ENCODE data around the gene ITGB6. TPM values are rescaled to one million over a fixed set of nuclear protein-coding genes. Genes with fewer than 3 reads are reported as not detected.

Gene ITGB6
- total RNA-seq, result 10 to 100 TPM; 11.1 to 17.2 (median 13.4) TPM

DNA sequence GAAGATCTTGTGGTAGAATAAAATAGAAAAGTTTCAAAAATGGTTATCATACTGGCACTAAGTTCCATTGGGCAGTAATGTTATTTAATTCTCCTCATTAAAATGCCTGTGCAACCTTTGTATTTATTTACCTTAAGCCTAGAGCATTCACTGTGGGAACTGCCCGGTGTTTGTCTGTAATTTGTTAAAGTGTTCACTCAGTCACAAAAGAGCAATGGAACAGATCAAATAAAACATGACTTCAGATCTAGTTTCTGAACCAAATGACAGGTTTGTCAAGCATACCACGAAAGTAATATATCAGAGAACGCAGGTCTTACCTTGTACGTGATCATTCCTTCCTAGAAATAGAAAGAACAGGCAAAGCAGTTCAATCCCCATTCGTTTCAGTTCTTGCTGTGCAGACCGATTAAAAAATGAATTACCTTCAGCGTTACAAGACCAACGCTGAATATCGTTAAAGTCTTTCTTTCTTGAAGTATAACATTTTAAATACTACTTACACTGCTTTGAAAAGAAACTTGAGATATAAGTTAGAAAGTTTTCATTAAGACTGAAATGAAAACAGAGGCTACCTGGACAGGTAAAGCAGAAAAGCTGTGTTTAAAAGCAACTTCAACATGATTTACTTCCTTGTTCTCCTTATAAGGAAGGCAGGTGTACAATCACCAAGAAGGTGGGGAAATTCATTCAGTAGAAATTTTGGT, at the start of gene ITGB6:
ITGB6 (minus strand) TSS at position 590 of the 707 bp plus-strand sequence; CDS start at position 381, 209 bp downstream.
- Histone ChIP-seq H3K9me3 (no peaks in the 10 kb centered on the region), H3K36me3 (no peaks in the 10 kb centered on the region), H3K4me3 (replicated peaks in 1 of 3) (peak within 1 kb of the TSS in 2 of 3 donors; percentile 25 to 52), H3K27me3 (no peaks in the 10 kb centered on the region), H3K27ac (peak within 1 kb of the TSS; percentile 37 to 70 (median 65)), H3K4me1 (peaks cover 5 to 7% of the 10 kb centered on the region in 2 donors)
- DNase-seq, result no peak
- intact Hi-C loops (cut with DNase I), result no loop called here
- TF ChIP-seq CTCF (IDR thresholded peaks at IDR 0.05), result no peak
- peak in 1 of 2 donors; percentile 61 for TF ChIP-seq POLR2A (IDR thresholded peaks at IDR 0.05)
- WGBS, 2 donors, result 32 to 36% methylated on average over 9 of the region's 9 CpGs

DNA sequence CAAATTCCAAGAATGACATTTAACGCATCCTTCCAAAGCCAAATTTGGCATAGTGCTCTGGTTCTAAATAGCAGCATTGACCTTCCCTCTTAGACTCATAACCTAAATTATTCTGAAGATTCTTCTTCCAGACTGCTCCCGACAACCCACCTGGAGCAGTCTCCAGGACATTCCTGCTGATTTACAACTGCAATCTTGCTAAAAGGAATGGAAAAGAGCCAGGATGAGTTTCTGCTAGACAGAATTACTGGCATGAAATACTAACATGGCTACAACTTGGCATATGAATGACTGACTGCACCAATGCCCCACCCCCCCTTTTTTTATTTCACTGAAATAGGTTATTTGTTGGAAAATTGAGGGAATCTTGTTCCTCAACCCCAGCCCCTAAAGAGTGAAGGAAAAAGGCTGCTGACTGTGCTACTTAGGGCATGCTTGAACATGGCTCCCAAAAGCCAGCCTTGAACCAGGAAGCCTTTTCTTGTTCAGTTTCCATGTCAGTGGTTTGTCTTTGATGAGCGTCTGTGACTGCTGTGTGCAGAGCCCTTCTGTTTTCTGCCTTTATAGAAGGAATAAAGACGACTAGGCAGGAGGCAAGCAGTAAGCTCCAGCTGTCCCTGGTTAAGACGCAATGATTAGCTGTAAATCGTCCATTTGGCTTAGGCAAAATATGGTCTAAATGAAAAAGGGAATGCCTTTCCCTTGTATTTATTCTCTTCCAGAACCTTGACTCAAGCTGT, 47.4 kb upstream of the ITGB6 start:
- 85 to 95% methylated on average over 6 of the region's 6 CpGs for WGBS, 2 donors
- intact Hi-C loops (cut with DNase I), result no loop called here

GRCh38 chr2:160246356-160246755, 46.3 kb upstream of the ITGB6 start:
- Histone ChIP-seq H3K4me3 (replicated peaks in 1 of 3) (no peak overlapping the region), H3K9me3 (no peaks in the 10 kb centered on the region), H3K27ac (peak overlapping the region in 2 of 3 donors; percentile 12 to 50), H3K4me1 (peaks cover 23 to 37% of the 10 kb centered on the region in 2 donors), H3K27me3 (no peaks in the 10 kb centered on the region), H3K36me3 (no peaks in the 10 kb centered on the region)
- TF ChIP-seq POLR2A (IDR thresholded peaks at IDR 0.05), result no peak
- TF ChIP-seq CTCF (IDR thresholded peaks at IDR 0.05), result no peak
- intact Hi-C loops (cut with DNase I), result no loop called here
- WGBS, 2 donors, result 94 to 97% methylated on average over 2 of the region's 2 CpGs
- DNase-seq, result no peak

More for the DNA sequence above, 47.4 kb upstream of the ITGB6 start:
- no peaks in the 10 kb centered on the region for H3K36me3 ChIP-seq
- no peaks in the 10 kb centered on the region for H3K9me3 ChIP-seq
- no peak for DNase-seq
- no peak overlapping the region for H3K27ac ChIP-seq
- H3K4me1 ChIP-seq, result peaks cover 26 to 38% of the 10 kb centered on the region in 2 donors
- no peaks in the 10 kb centered on the region for H3K27me3 ChIP-seq
- no peak overlapping the region for H3K4me3 ChIP-seq (replicated peaks in 1 of 3)
- no peak for TF ChIP-seq CTCF (IDR thresholded peaks at IDR 0.05)
- no peak for TF ChIP-seq POLR2A (IDR thresholded peaks at IDR 0.05)

DNA sequence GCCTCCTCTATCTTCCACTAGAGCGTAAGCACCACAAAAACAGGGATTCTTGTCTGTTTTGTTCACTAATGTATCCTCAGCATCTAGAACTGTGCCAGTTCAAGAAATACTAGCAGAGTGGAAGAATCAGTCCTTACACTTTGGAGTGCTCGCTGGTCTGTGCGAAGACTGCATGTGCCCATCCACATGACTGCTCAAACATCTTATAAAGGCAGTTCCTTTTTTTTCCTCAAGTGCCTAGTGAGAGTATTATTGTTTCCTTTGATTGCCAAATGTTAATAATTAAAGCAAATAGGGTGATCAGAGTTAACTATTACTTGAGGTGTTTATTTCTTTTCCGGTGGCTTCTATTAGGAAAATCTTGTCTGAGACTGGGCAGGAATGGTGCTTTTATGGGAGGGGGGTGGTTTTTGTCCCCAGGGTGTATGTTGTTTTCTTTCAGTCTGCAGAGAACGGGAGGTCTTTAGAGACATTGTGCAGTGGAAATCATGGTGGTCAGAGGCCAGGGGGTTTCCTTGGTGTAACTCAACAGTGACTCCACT, 45.6 kb upstream of the ITGB6 start:
- WGBS, 2 donors, result 59 to 66% methylated on average over 5 of the region's 5 CpGs
- no peaks in the 10 kb centered on the region for H3K9me3 ChIP-seq
- no peaks in the 10 kb centered on the region for H3K27me3 ChIP-seq
- H3K4me3 ChIP-seq (replicated peaks in 1 of 3), result no peak overlapping the region
- peak overlapping the region in 2 of 3 donors; percentile 31 to 50 for H3K27ac ChIP-seq
- intact Hi-C loops (cut with DNase I), result no loop called here
- H3K4me1 ChIP-seq, result peaks cover 22 to 39% of the 10 kb centered on the region in 2 donors
- H3K36me3 ChIP-seq, result no peaks in the 10 kb centered on the region
- peak; percentile 72 to 74 for DNase-seq
- peak in 1 of 2 donors; percentile 26 for TF ChIP-seq POLR2A (IDR thresholded peaks at IDR 0.05)
- no peak for TF ChIP-seq CTCF (IDR thresholded peaks at IDR 0.05)

Data from thyroid gland (tissue), 4 donors.